SK-N-SH (cell line): Measurements from ENCODE around the gene GABRQ. TPM values are rescaled to one million over a fixed set of nuclear protein-coding genes. Genes with fewer than 3 reads are reported as not detected.

Experiments used
- CTCF ChIA-PET: fragments of 300-600, 350-600 bp; formaldehyde crosslinking; extraction: SDS; loops from one replicate; lab custom pipeline; 2021; lab: Yijun Ruan, JAX
- POLR2A ChIA-PET: fragments of 350-600 bp; sonication (Branson Sonifier 250); formaldehyde crosslinking; extraction: SDS; loops from one replicate; lab custom pipeline; 2020; ENCODE audit warnings: antibody characterized with exemption, inconsistent platforms; lab: Yijun Ruan, JAX
- DNase-seq: peaks from one replicate; pipeline ENCODE4 v3.0.0; 2012
- H2AFZ ChIP-seq: fragments of 200-600 bp; sonication (generic); 2 replicates; pipeline ENCODE4 v1.8.1; 2016; ENCODE audit warnings: antibody characterized with exemption, mild to moderate bottlenecking, low read depth
- H3F3A ChIP-seq: fragments of 200-600 bp; sonication (generic); replicated peaks from 2 replicates; pipeline ENCODE3; 2016; ENCODE audit warnings: antibody characterized with exemption, mild to moderate bottlenecking; ENCODE audit not compliant: insufficient read depth
- H3K27ac ChIP-seq, 2 experiments: fragments of 200-500 bp in 1 of 2; fragments of 200-600 bp in 1 of 2; sonication (Bioruptor generic) in 1 of 2; sonication (generic), shearing (Covaris generic) in 1 of 2; 2 replicates each; pipeline versions ENCODE4 v1.5.1 to v1.6.1; 2014 to 2016; ENCODE audit warnings: low read depth in 2 of 2, inconsistent platforms in 1 of 2, low read length in 1 of 2, mild to moderate bottlenecking in 1 of 2, mixed read lengths in 1 of 2
- H3K27me3 ChIP-seq: fragments of 200-600 bp; sonication (generic), shearing (Covaris generic); 2 replicates; pipeline ENCODE4 v1.6.1; 2016; ENCODE audit warnings: mixed run types; ENCODE audit not compliant: insufficient read depth
- H3K36me3 ChIP-seq, 2 experiments: fragments of 200-500 bp in 1 of 2; fragments of 200-600 bp in 1 of 2; sonication (Bioruptor generic) in 1 of 2; sonication (generic) in 1 of 2; replicated peaks in 1 of 2; 2 replicates each; pipeline versions ENCODE3 to v1.5.1; 2014 to 2016; ENCODE audit warnings: low read length in 1 of 2, mild to moderate bottlenecking in 1 of 2; ENCODE audit not compliant: insufficient read depth in 2 of 2, control insufficient read depth in 1 of 2
- H3K4me1 ChIP-seq, 2 experiments: fragments of 200-500 bp in 1 of 2; fragments of 200-600 bp in 1 of 2; sonication (Bioruptor generic) in 1 of 2; sonication (generic), shearing (Covaris generic) in 1 of 2; 2 replicates each; pipeline versions ENCODE4 v1.5.1 to v1.6.1; 2014 to 2016; ENCODE audit warnings: low read depth in 1 of 2, low read length in 1 of 2, mixed run types in 1 of 2; ENCODE audit not compliant: insufficient read depth in 2 of 2, control insufficient read depth in 1 of 2
- H3K4me2 ChIP-seq: fragments of 200-600 bp; sonication (generic), shearing (Covaris generic); 2 replicates; pipeline ENCODE4 v1.6.1; 2017; ENCODE audit warnings: mixed run types
- H3K4me3 ChIP-seq, 2 experiments: fragments of 200-500 bp in 1 of 2; fragments of 200-600 bp in 1 of 2; sonication (Bioruptor generic) in 1 of 2; sonication (generic), shearing (Covaris generic) in 1 of 2; 2 replicates each; pipeline versions ENCODE4 v1.5.1 to v1.8.1; 2014 to 2016; ENCODE audit warnings: low read depth in 2 of 2, inconsistent platforms in 1 of 2, low read length in 1 of 2, mild to moderate bottlenecking in 1 of 2, mixed read lengths in 1 of 2, moderate library complexity in 1 of 2
- H3K79me2 ChIP-seq: fragments of 200-600 bp; sonication (generic); 2 replicates; pipeline ENCODE4 v1.8.1; 2017; ENCODE audit warnings: mild to moderate bottlenecking; ENCODE audit not compliant: insufficient read depth
- H3K9ac ChIP-seq: fragments of 200-600 bp; sonication (generic); 2 replicates; pipeline ENCODE4 v1.6.1; 2017; ENCODE audit warnings: mixed run types
- H3K9me2 ChIP-seq: fragments of 200-600 bp; sonication (generic); 2 replicates; pipeline ENCODE4 v1.6.1; 2017; ENCODE audit warnings: mixed run types
- H3K9me3 ChIP-seq: fragments of 200-600 bp; sonication (generic); 2 replicates; pipeline ENCODE4 v1.6.1; 2017; ENCODE audit warnings: mixed run types, mild to moderate bottlenecking, moderate library complexity
- H4K20me1 ChIP-seq: fragments of 200-600 bp; sonication (generic); 2 replicates; pipeline ENCODE4 v1.6.1; 2017; ENCODE audit warnings: mild to moderate bottlenecking, mixed run types; ENCODE audit not compliant: insufficient read depth
- ELF1 ChIP-seq: IDR thresholded peaks from 2 replicates; pipeline ENCODE4 v1.4.0; 2012
- EP300 ChIP-seq, 2 experiments: IDR thresholded peaks; 2 replicates each; pipeline versions ENCODE4 v1.4.0 to v1.6.1; 2012; ENCODE audit warnings: borderline replicate concordance in 1 of 2, low read depth in 1 of 2, low read length in 1 of 2
- GABPA ChIP-seq: IDR thresholded peaks from 2 replicates; pipeline ENCODE4 v1.4.0; 2012; ENCODE audit warnings: low read depth, mild to moderate bottlenecking
- MAX ChIP-seq: IDR thresholded peaks from 2 replicates; pipeline ENCODE4 v1.4.0; 2012; ENCODE audit warnings: low read depth
- NRF1 ChIP-seq: IDR thresholded peaks from 2 replicates; pipeline ENCODE4 v1.6.1; 2012; ENCODE audit warnings: low read depth, mild to moderate bottlenecking, low read length
- PBX3 ChIP-seq: IDR thresholded peaks from 2 replicates; pipeline ENCODE4; 2012
- POLR2AphosphoS5 ChIP-seq: IDR thresholded peaks from 2 replicates; pipeline ENCODE4 v1.6.1; 2012; ENCODE audit warnings: low read depth, low read length
- RCOR1 ChIP-seq: fragments of 150-350 bp; IDR thresholded peaks from 2 replicates; pipeline ENCODE4 v1.6.1; 2017; ENCODE audit warnings: antibody characterized with exemption, low read length
- REST ChIP-seq: IDR thresholded peaks from 2 replicates; pipeline ENCODE4 v1.6.1; 2012; ENCODE audit warnings: mild to moderate bottlenecking, low read depth, low read length, moderate library complexity
- RFX5 ChIP-seq: IDR thresholded peaks from 2 replicates; pipeline ENCODE4 v1.6.1; 2012; ENCODE audit warnings: mild to moderate bottlenecking, improper control_type of control experiment, low read length
- SIN3A ChIP-seq: IDR thresholded peaks from 2 replicates; pipeline ENCODE4 v1.6.1; 2012; ENCODE audit warnings: low read depth, mild to moderate bottlenecking, low read length, moderate library complexity, borderline replicate concordance
- TAF1 ChIP-seq: IDR thresholded peaks from 2 replicates; pipeline ENCODE4 v1.6.1; 2012; ENCODE audit warnings: low read depth, mild to moderate bottlenecking, low read length, moderate library complexity, borderline replicate concordance
- TEAD4 ChIP-seq: IDR thresholded peaks from 2 replicates; pipeline ENCODE4 v1.4.0; 2012; ENCODE audit warnings: mild to moderate bottlenecking, borderline replicate concordance; ENCODE audit not compliant: insufficient read depth
- USF2 ChIP-seq: fragments of 150-350 bp; IDR thresholded peaks from 2 replicates; pipeline ENCODE4 v1.6.1; 2017; ENCODE audit warnings: antibody characterized with exemption, low read length, low read depth, borderline replicate concordance
- YY1 ChIP-seq: IDR thresholded peaks from 2 replicates; pipeline ENCODE4 v1.4.0; 2012; ENCODE audit warnings: low read depth, mild to moderate bottlenecking
- ZBTB33 ChIP-seq: IDR thresholded peaks from 2 replicates; pipeline ENCODE4 v1.4.0; 2012; ENCODE audit warnings: low read depth, borderline replicate concordance
- WGBS: methylation state at CpG from one replicate; pipeline ENCODE4 v1.1.6; 2017; ENCODE audit warnings: low lambda C conversion rate; 5-methylcytosine and 5-hydroxymethylcytosine counted together
- polyA plus RNA-seq, 3 experiments: library from polyadenylated mRNA; depleted of rRNA; stranded (reverse); fragments of >200 nt; gene quantifications; 2 replicates each; pipeline ENCODE4 v1.2.3, GENCODE V29; 2012

GABRQ gene
- polyA plus RNA-seq, 1 of the 3 experiments (the other 2 are of a cell fraction) = 0.02 TPM

- no peak overlapping the region for H3K9ac ChIP-seq
Observed at GRCh38 chrX:152656087-152656486, 18.4 kb downstream of the GABRQ start.

More at GRCh38 chrX:152656087-152656486, 18.4 kb downstream of the GABRQ start:
- H3K27me3 ChIP-seq = no peaks in the 10 kb centered on the region
- H3K79me2 ChIP-seq = no peaks in the 10 kb centered on the region
- H3K4me3 ChIP-seq = no peak overlapping the region
- H4K20me1 ChIP-seq = no peaks in the 10 kb centered on the region
- H3K4me1 ChIP-seq = no peaks in the 10 kb centered on the region
- no peak overlapping the region for H2AFZ ChIP-seq
- H3F3A ChIP-seq = no peaks in the 10 kb centered on the region
- no peak for TF ChIP-seq GABPA
- no peak for TF ChIP-seq RCOR1
- TF ChIP-seq SIN3A = no peak
- TF ChIP-seq USF2 = no peak
- TF ChIP-seq NRF1 = no peak
- no peak for TF ChIP-seq PBX3
- no peak for TF ChIP-seq EP300 (IDR thresholded peaks at IDR 0.05; ENCODE audit: borderline replicate concordance in 1 of 2, low read depth in 1 of 2, low read length in 1 of 2)
- no peak for TF ChIP-seq MAX
- TF ChIP-seq POLR2AphosphoS5 = no peak
- TF ChIP-seq ELF1 = no peak
- TF ChIP-seq TEAD4 = no peak
- TF ChIP-seq RFX5 = no peak
- no peak for TF ChIP-seq ZBTB33
- no peak for TF ChIP-seq YY1
- no peak for TF ChIP-seq REST
- no peak for TF ChIP-seq TAF1
- ChIA-PET CTCF (interaction anchor here (1.0 to 6.4 kb wide), 3 partner anchors 14 to 24 kb away, joined by 4 to 45 read pairs (median 21); no protein-coding TSS in a partner anchor), POLR2A (no interaction called here)
- no peaks in the 10 kb centered on the region for H3K9me3 ChIP-seq
- no peak overlapping the region for H3K27ac ChIP-seq
- no peak overlapping the region for H3K4me2 ChIP-seq
- WGBS = 57% methylated on average over 4 of the region's 4 CpGs
- no peaks in the 10 kb centered on the region for H3K36me3 ChIP-seq
- no peak for DNase-seq
- no peaks in the 10 kb centered on the region for H3K9me2 ChIP-seq
